Endothelial cell (in vitro differentiated cells): ENCODE data around the gene PSME3IP1. TPM values are rescaled to one million over a fixed set of nuclear protein-coding genes. Genes with fewer than 3 reads are reported as not detected.
A peak's percentile ranks its signal among the peaks of the same experiment; 100 is the strongest.

Experiments
- DNase-seq: peaks from one replicate; pipeline ENCODE4 v3.0.0; 2021; ENCODE audit warnings: low spot score
- H3K27ac Mint-ChIP-seq: one replicate; pipeline ENCODE4 v1.8.0; 2021; ENCODE audit warnings: mixed read lengths, inconsistent platforms; ENCODE audit not compliant: unreplicated experiment
- H3K27me3 Mint-ChIP-seq: one replicate; pipeline ENCODE4 v1.8.0; 2021; ENCODE audit warnings: mild to moderate bottlenecking, moderate library complexity, mixed read lengths, inconsistent platforms; ENCODE audit not compliant: unreplicated experiment
- H3K36me3 Mint-ChIP-seq: one replicate; pipeline ENCODE4 v1.8.0; 2021; ENCODE audit warnings: mild to moderate bottlenecking, low read depth, mixed read lengths, inconsistent platforms; ENCODE audit not compliant: unreplicated experiment
- H3K4me1 Mint-ChIP-seq: one replicate; pipeline ENCODE4 v1.8.0; 2021; ENCODE audit warnings: mild to moderate bottlenecking, mixed read lengths, inconsistent platforms; ENCODE audit not compliant: unreplicated experiment
- H3K4me3 Mint-ChIP-seq: one replicate; pipeline ENCODE4 v1.8.0; 2021; ENCODE audit warnings: mild to moderate bottlenecking, mixed read lengths, inconsistent platforms; ENCODE audit not compliant: unreplicated experiment
- H3K9me3 Mint-ChIP-seq: one replicate; pipeline ENCODE4 v1.8.0; 2021; ENCODE audit warnings: mixed read lengths, inconsistent platforms; ENCODE audit not compliant: unreplicated experiment
- CTCF ChIP-seq: fragments of 200-600 bp; sonication (generic); IDR thresholded peaks from one replicate; pipeline ENCODE4 v1.5.0; 2021; ENCODE audit warnings: antibody characterized with exemption; ENCODE audit not compliant: unreplicated experiment
- long read RNA-seq: library from polyadenylated mRNA; unstranded; transcript quantifications from one replicate; pipeline ENCODE4 v2.0.0, GENCODE V29; 2020; ENCODE audit not compliant: unreplicated experiment
- total RNA-seq: library from RNA; stranded (reverse); fragmentation: NEBNext Ultra II Directional; extraction: Animal tissue kit (Norgen Biotek cat#: 25700); gene quantifications from one replicate; pipeline ENCODE4 v1.2.1, GENCODE V29; 2021; ENCODE audit not compliant: unreplicated experiment

Gene PSME3IP1
- total RNA-seq: 84.8 TPM
- long read RNA-seq, transcript FAM192A-201 (7 exons, 2,848 nt): major isoform, 16 of 28 reads
- long read RNA-seq, partial matches to known transcripts: 3 of 28 reads
- long read RNA-seq, other reads (novel, unspliced or antisense): 6 of 28 reads

GRCh38 chr16:57185945-57186871 lies at the start of gene PSME3IP1, which contains the start of gene RSPRY1:
Gene PSME3IP1, minus strand, starts transcription at chr16:57186039. Its CDS starts 12,185 bp downstream, at chr16:57173854.
Gene RSPRY1, plus strand, starts transcription at chr16:57186329. Its CDS starts 18,330 bp downstream, at chr16:57204659.
- Mint-ChIP-seq H3K9me3 (no peaks in the 10 kb centered on the region), H3K4me1 (peaks cover 32% of the 10 kb centered on the region), H3K27ac (peak within 1 kb of the TSS; percentile 99), H3K4me3 (peak within 1 kb of the TSS; percentile 100), H3K36me3 (peaks cover 6% of the 10 kb centered on the region), H3K27me3 (peaks cover 15% of the 10 kb centered on the region)
- no peak for TF ChIP-seq CTCF
- DNase-seq: peak; percentile 98

GRCh38 chr16:57235128-57236021 lies 49.5 kb upstream of the PSME3IP1 start:
- no peak for DNase-seq
- no peaks in the 10 kb centered on the region for H3K9me3 Mint-ChIP-seq
- no peak overlapping the region for H3K27ac Mint-ChIP-seq
- peaks cover 4% of the 10 kb centered on the region for H3K27me3 Mint-ChIP-seq
- H3K4me1 Mint-ChIP-seq: no peaks in the 10 kb centered on the region
- no peak for TF ChIP-seq CTCF
- no peak overlapping the region for H3K4me3 Mint-ChIP-seq
- H3K36me3 Mint-ChIP-seq: peaks cover 45% of the 10 kb centered on the region

GRCh38 chr16:57234707-57235092 lies 48.9 kb upstream of the PSME3IP1 start:
- no peak overlapping the region for H3K4me3 Mint-ChIP-seq

GRCh38 chr16:57233944-57234706 lies 48.3 kb upstream of the PSME3IP1 start:
- no peaks in the 10 kb centered on the region for H3K9me3 Mint-ChIP-seq
- H3K27ac Mint-ChIP-seq: no peak overlapping the region

More at GRCh38 chr16:57234707-57235092, 48.9 kb upstream of the PSME3IP1 start:
- TF ChIP-seq CTCF: no peak
- Mint-ChIP-seq H3K27ac (no peak overlapping the region), H3K36me3 (peaks cover 48% of the 10 kb centered on the region), H3K27me3 (peaks cover 4% of the 10 kb centered on the region), H3K4me1 (no peaks in the 10 kb centered on the region), H3K9me3 (no peaks in the 10 kb centered on the region)
- DNase-seq: no peak

More at GRCh38 chr16:57233944-57234706, 48.3 kb upstream of the PSME3IP1 start:
- Mint-ChIP-seq H3K27me3 (peaks cover 4% of the 10 kb centered on the region), H3K4me3 (peak overlapping the region; percentile 44), H3K4me1 (no peaks in the 10 kb centered on the region), H3K36me3 (peaks cover 48% of the 10 kb centered on the region)
- DNase-seq: no peak
- TF ChIP-seq CTCF: no peak
